IMR-90 (cell line): Measurements from ENCODE around the gene BBS1. TPM values are rescaled to one million over a fixed set of nuclear protein-coding genes. Genes with fewer than 3 reads are reported as not detected.
A peak's percentile ranks its signal among the peaks of the same experiment; 100 is the strongest.

ENCODE experiments used
- ATAC-seq: fragments of 200-7000 bp; cut with Tn5 transposase; 2 replicates; pipeline ENCODE4 v1.9.1; 2020; ENCODE audit warnings: low read depth, mild to moderate bottlenecking, moderate library complexity
- BruUV-seq: library from RNA; stranded (reverse); fragments of 400-500 nt; replicated peaks from 2 replicates; lab custom pipeline; 2021; lab: Mats Ljungman, UMichigan
- CTCF ChIA-PET: fragments of 300-600 bp; formaldehyde crosslinking; extraction: SDS; loops from one replicate; lab custom pipeline; 2021; ENCODE audit warnings: antibody characterized with exemption; lab: Yijun Ruan, JAX
- POLR2A ChIA-PET: fragments of 300-600 bp; sonication (Branson Sonifier 250); formaldehyde crosslinking; loops from one replicate; lab custom pipeline; 2022; ENCODE audit warnings: antibody characterized with exemption; ENCODE audit not compliant: unreplicated experiment; lab: Charles Lee
- DNase-seq: peaks from one replicate; pipeline ENCODE4 v3.0.0; 2013
- H2AFZ ChIP-seq: replicated peaks from 2 replicates; pipeline ENCODE3; 2013; ENCODE audit warnings: low read length, mild to moderate bottlenecking; ENCODE audit not compliant: poor library complexity
- H2AK5ac ChIP-seq: 2 replicates; pipeline ENCODE4 v1.6.1; 2013; ENCODE audit warnings: low read depth, low read length, inconsistent platforms
- H2AK9ac ChIP-seq: replicated peaks from 2 replicates; pipeline ENCODE3; 2013; ENCODE audit warnings: mild to moderate bottlenecking, low read depth, low read length, moderate library complexity; ENCODE audit not compliant: poor library complexity
- H2BK120ac ChIP-seq: 2 replicates; pipeline ENCODE4 v1.6.1; 2013; ENCODE audit warnings: low read depth, low read length, inconsistent platforms
- H2BK15ac ChIP-seq: 3 replicates; pipeline ENCODE4 v1.6.1; 2013; ENCODE audit warnings: low read depth, low read length, inconsistent platforms
- H2BK20ac ChIP-seq: 2 replicates; pipeline ENCODE4 v1.6.1; 2013; ENCODE audit warnings: low read depth, mild to moderate bottlenecking, inconsistent platforms, low read length, moderate library complexity
- H2BK5ac ChIP-seq: 2 replicates; pipeline ENCODE4 v1.6.1; 2013; ENCODE audit warnings: mild to moderate bottlenecking, low read depth, low read length, inconsistent platforms; ENCODE audit not compliant: poor library complexity, severe bottlenecking
- H3K14ac ChIP-seq: replicated peaks from 2 replicates; pipeline ENCODE4 v1.6.1; 2013; ENCODE audit warnings: low read depth, low read length, inconsistent platforms
- H3K18ac ChIP-seq: 2 replicates; pipeline ENCODE4 v1.6.1; 2013; ENCODE audit warnings: low read depth, low read length, control low read depth
- H3K23ac ChIP-seq: 2 replicates; pipeline ENCODE4 v1.6.1; 2013; ENCODE audit warnings: low read depth, low read length, inconsistent platforms
- H3K27ac ChIP-seq: 2 replicates; pipeline ENCODE4 v1.5.1; 2013; ENCODE audit warnings: mild to moderate bottlenecking, control low read depth, low read length; ENCODE audit not compliant: insufficient read depth
- H3K27me3 ChIP-seq: 2 replicates; pipeline ENCODE4 v1.6.1; 2013; ENCODE audit warnings: low read length; ENCODE audit not compliant: control insufficient read depth, insufficient read depth
- H3K36me3 ChIP-seq: 2 replicates; pipeline ENCODE4 v1.6.1; 2013; ENCODE audit warnings: low read length, mixed read lengths; ENCODE audit not compliant: control insufficient read depth, insufficient read depth
- H3K4ac ChIP-seq: 2 replicates; pipeline ENCODE4 v1.6.1; 2013; ENCODE audit warnings: low read depth, low read length, inconsistent platforms
- H3K4me1 ChIP-seq: 2 replicates; pipeline ENCODE4 v1.6.1; 2013; ENCODE audit warnings: low read length, mixed read lengths; ENCODE audit not compliant: control insufficient read depth, insufficient read depth
- H3K4me2 ChIP-seq: 2 replicates; pipeline ENCODE4 v1.6.1; 2013; ENCODE audit warnings: low read depth, mild to moderate bottlenecking, control low read depth, low read length, moderate library complexity
- H3K4me3 ChIP-seq: 2 replicates; pipeline ENCODE4 v1.5.1; 2013; ENCODE audit warnings: low read depth, mild to moderate bottlenecking, control low read depth, low read length, moderate library complexity; ENCODE audit not compliant: insufficient read depth
- H3K56ac ChIP-seq: 2 replicates; pipeline ENCODE4 v1.6.1; 2013; ENCODE audit warnings: low read length, inconsistent platforms; ENCODE audit not compliant: insufficient read depth; ENCODE audit errors: extremely low read depth
- H3K79me1 ChIP-seq, 2 experiments: 2 replicates each; pipeline ENCODE4 v1.6.1; 2013; ENCODE audit warnings: low read length in 2 of 2, inconsistent platforms in 1 of 2, low read depth in 1 of 2
- H3K9ac ChIP-seq: 2 replicates; pipeline ENCODE4 v1.6.1; 2013; ENCODE audit warnings: low read depth, low read length, control low read depth
- H3K9me1 ChIP-seq: 2 replicates; pipeline ENCODE4 v1.6.1; 2013; ENCODE audit warnings: low read length, inconsistent platforms; ENCODE audit not compliant: insufficient read depth
- H3K9me3 ChIP-seq: 2 replicates; pipeline ENCODE4 v1.6.1; 2013; ENCODE audit warnings: low read length; ENCODE audit not compliant: control insufficient read depth, insufficient read depth
- H4K20me1 ChIP-seq: 2 replicates; pipeline ENCODE4 v1.6.1; 2013; ENCODE audit warnings: low read length, inconsistent platforms; ENCODE audit not compliant: insufficient read depth
- H4K5ac ChIP-seq: 2 replicates; pipeline ENCODE4 v1.6.1; 2013; ENCODE audit warnings: mild to moderate bottlenecking, low read depth, low read length, control low read depth
- H4K8ac ChIP-seq, 2 experiments: 2 replicates each; pipeline ENCODE4 v1.6.1; 2013; ENCODE audit warnings: low read depth in 2 of 2, low read length in 2 of 2, control low read depth in 1 of 2, inconsistent platforms in 1 of 2
- H4K91ac ChIP-seq: 2 replicates; pipeline ENCODE4 v1.6.1; 2013; ENCODE audit warnings: low read depth, low read length, inconsistent platforms; ENCODE audit not compliant: insufficient read depth
- BHLHE40 ChIP-seq: fragments of 150-350 bp; IDR thresholded peaks from 2 replicates; pipeline ENCODE4 v1.6.1; 2016; ENCODE audit warnings: mild to moderate bottlenecking, low read depth, low read length
- CHD1 ChIP-seq: IDR thresholded peaks from 2 replicates; pipeline ENCODE4 v1.6.1; 2012; ENCODE audit warnings: low read depth, low read length, improper control_type of control experiment
- FOS ChIP-seq: fragments of 150-350 bp; IDR thresholded peaks from 2 replicates; pipeline ENCODE4 v1.6.1; 2016; ENCODE audit warnings: low read depth, low read length
- MAFK ChIP-seq: IDR thresholded peaks from 2 replicates; pipeline ENCODE4 v1.6.1; 2012; ENCODE audit warnings: low read depth, low read length, improper control_type of control experiment
- MAZ ChIP-seq: IDR thresholded peaks from 2 replicates; pipeline ENCODE4 v1.6.1; 2012; ENCODE audit warnings: low read depth, mild to moderate bottlenecking, low read length, improper control_type of control experiment, moderate library complexity, borderline replicate concordance
- NFE2L2 ChIP-seq: fragments of 150-350 bp; IDR thresholded peaks from 2 replicates; pipeline ENCODE4 v1.6.1; 2016; ENCODE audit warnings: low read depth, mild to moderate bottlenecking, low read length
- POLR2A ChIP-seq: IDR thresholded peaks from 2 replicates; pipeline ENCODE4 v1.6.1; 2012; ENCODE audit warnings: mild to moderate bottlenecking, low read depth, low read length
- RAD21 ChIP-seq: IDR thresholded peaks from 2 replicates; pipeline ENCODE4 v1.6.1; 2012; ENCODE audit warnings: low read length, improper control_type of control experiment
- RCOR1 ChIP-seq: IDR thresholded peaks from 2 replicates; pipeline ENCODE4 v1.6.1; 2012; ENCODE audit warnings: mild to moderate bottlenecking, low read length, improper control_type of control experiment; ENCODE audit not compliant: insufficient replicate concordance
- RFX5 ChIP-seq: IDR thresholded peaks from 2 replicates; pipeline ENCODE4 v1.8.0; 2012; ENCODE audit warnings: low read depth, mild to moderate bottlenecking, low read length, moderate library complexity
- SMC3 ChIP-seq: fragments of 150-350 bp; IDR thresholded peaks from 2 replicates; pipeline ENCODE4 v1.6.1; 2016; ENCODE audit warnings: low read depth, mild to moderate bottlenecking, antibody characterized with exemption, low read length, moderate library complexity
- WGBS, 2 experiments: methylation state at CpG; one replicate each; pipeline versions ENCODE4 v1.1.5 to v1.1.7; 2013; ENCODE audit warnings: missing lambda C conversion rate in 2 of 2; ENCODE audit not compliant: insufficient read length in 1 of 2; ENCODE audit errors: extremely low coverage in 2 of 2; 5-methylcytosine and 5-hydroxymethylcytosine counted together
- dilution Hi-C: fragments of 300-500 bp; cut with HindIII; formaldehyde crosslinking; loops from one replicate; pipeline ENCODE4 v1.14.3; 2018; ENCODE audit warnings: low sequenced_read_pairs; ENCODE audit not compliant: unreplicated experiment
- in situ Hi-C: fragments of 300-500 bp; cut with MboI; formaldehyde crosslinking; loops from 3 replicates; pipeline ENCODE4 v1.14.3; 2019; ENCODE audit warnings: low sequenced_read_pairs, inconsistent platforms, mixed read lengths
- intact Hi-C: fragments of 100-400 bp; cut with micrococcal nuclease; formaldehyde crosslinking; loops from 2 replicates; pipeline ENCODE4 v1.10.0; 2022
- polyA plus RNA-seq, 3 experiments: library from polyadenylated mRNA; depleted of rRNA; stranded (reverse); fragments of >200 nt; gene quantifications; 2 replicates each; pipeline ENCODE4 v1.2.3, GENCODE V29; 2012; ENCODE audit warnings: low replicate concordance in 1 of 3
- total RNA-seq: library from RNA; depleted of rRNA; stranded (reverse); fragments of >200 nt; gene quantifications from 2 replicates; pipeline ENCODE4 v1.2.3, GENCODE V29; 2012
- TF ChIP-seq, protein P1 (sequence below): fragments of 150-350 bp; IDR thresholded peaks from 2 replicates; pipeline ENCODE4 v1.6.1; 2017; ENCODE audit warnings: mild to moderate bottlenecking, antibody characterized with exemption, low read length, low read depth
- TF ChIP-seq, protein P2 (sequence below): fragments of 150-350 bp; IDR thresholded peaks from 2 replicates; pipeline ENCODE4 v1.6.1; 2016; ENCODE audit warnings: low read depth, mild to moderate bottlenecking, low read length, moderate library complexity, borderline replicate concordance
- TF ChIP-seq, protein P3 (sequence below): conservative IDR thresholded peaks from 2 replicates; pipeline ENCODE4 v1.5.1; 2012; ENCODE audit warnings: mild to moderate bottlenecking, low read depth, low read length, improper control_type of control experiment

BBS1 gene
- total and polyA plus RNA-seq, 2 of the 4 experiments (the other 2 are of a cell fraction): 16.5 to 20.6 TPM

DNA sequence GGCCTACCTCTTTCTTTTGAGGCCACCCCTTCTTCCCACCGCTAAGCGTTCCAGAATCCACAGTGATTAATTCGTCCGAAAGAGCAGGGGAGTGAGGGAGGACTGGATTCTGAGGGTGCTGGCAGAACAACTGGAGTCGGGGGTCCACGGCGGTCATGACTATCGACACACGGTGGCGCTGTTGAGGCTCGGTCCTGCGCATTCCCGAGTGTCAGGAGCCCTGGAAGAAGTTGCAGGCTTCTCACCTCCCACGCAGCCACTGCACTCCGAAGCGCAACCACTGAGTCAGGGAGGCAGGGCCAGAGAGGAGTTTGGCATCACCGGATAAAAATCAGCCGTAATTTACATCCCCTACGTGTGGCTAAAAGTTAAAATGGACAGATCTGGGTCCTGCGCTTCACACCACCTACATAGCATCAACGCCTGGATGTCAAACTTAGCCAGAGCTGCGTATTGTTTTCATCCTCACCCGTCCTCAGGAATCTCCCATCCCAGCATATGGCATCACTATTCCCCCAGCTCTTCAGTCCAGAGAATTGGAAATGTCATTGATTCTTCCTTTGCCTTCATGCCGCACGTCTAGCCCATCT lies 68.7 kb downstream of the BBS1 start (continued):
- TF ChIP-seq, protein P1, sequence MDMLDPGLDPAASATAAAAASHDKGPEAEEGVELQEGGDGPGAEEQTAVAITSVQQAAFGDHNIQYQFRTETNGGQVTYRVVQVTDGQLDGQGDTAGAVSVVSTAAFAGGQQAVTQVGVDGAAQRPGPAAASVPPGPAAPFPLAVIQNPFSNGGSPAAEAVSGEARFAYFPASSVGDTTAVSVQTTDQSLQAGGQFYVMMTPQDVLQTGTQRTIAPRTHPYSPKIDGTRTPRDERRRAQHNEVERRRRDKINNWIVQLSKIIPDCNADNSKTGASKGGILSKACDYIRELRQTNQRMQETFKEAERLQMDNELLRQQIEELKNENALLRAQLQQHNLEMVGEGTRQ: no peak

DNA sequence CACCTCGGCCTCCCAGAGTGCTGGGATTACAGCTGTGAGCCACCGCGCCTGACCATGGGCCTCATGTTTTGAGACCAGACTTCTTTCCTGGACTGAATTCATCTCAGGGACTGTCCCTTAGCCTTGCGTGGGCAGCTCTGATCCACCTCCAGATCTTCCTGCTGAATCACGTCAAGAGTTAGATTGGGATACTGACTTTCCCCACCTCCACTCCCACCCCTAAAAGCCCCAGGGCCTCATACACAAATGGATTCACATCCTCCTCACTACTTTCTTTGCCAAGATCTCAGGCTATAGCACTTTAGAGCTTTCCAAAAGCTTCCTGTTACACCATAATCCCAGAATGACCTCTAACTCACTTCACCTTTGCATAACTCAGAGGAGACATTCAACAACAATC lies 70.4 kb downstream of the BBS1 start:
- no peak overlapping the region for H3K27ac ChIP-seq
- no peak overlapping the region for H4K91ac ChIP-seq
- H3K18ac ChIP-seq: no peak overlapping the region
- H3K4me2 ChIP-seq: no peak overlapping the region
- no peak overlapping the region for H2BK15ac ChIP-seq
- H2AFZ ChIP-seq: no peak overlapping the region
- H3K23ac ChIP-seq: no peak overlapping the region
- no peak overlapping the region for H2BK5ac ChIP-seq
- in situ Hi-C loops: no loop called here
- no peak overlapping the region for H2AK9ac ChIP-seq
- H3K9me3 ChIP-seq: 0 out of 2 replicates have a peak, but pooled peaks cover 2% of the 10 kb centered on the region
- no peaks in the 10 kb centered on the region for H4K20me1 ChIP-seq
- no peak overlapping the region for H2BK120ac ChIP-seq
- H3K9ac ChIP-seq: no peak overlapping the region
- H3K4me1 ChIP-seq: peaks cover 6% of the 10 kb centered on the region
- dilution Hi-C loops: no loop called here
- ChIA-PET POLR2A (no interaction called here), CTCF (interaction anchor here (1.8 kb wide), 1 partner anchor 98 kb away, joined by 5 read pairs; no protein-coding TSS in a partner anchor)
- no peak overlapping the region for H3K4me3 ChIP-seq
- no peak overlapping the region for H4K5ac ChIP-seq
- ATAC-seq: no peak
- H3K56ac ChIP-seq: no peak overlapping the region
- H3K27me3 ChIP-seq: no peaks in the 10 kb centered on the region
- H3K9me1 ChIP-seq: no peaks in the 10 kb centered on the region
- intact Hi-C loops: no loop called here
- H3K79me1 ChIP-seq: no peaks in the 10 kb centered on the region
- 91% methylated on average over 5 of the region's 5 CpGs; no CpG with 5 or more reads in 1 of the 2 experiments for whole genome bisulfite sequencing, 2 experiments
- H2BK20ac ChIP-seq: no peak overlapping the region
- H4K8ac ChIP-seq: no peak overlapping the region
- H3K36me3 ChIP-seq: no peaks in the 10 kb centered on the region
- BruUV-seq: no TSS peak
- no peak overlapping the region for H3K14ac ChIP-seq
- peak; percentile 34 for DNase-seq
- no peak overlapping the region for H3K4ac ChIP-seq
- no peak overlapping the region for H2AK5ac ChIP-seq
- TF ChIP-seq NFE2L2: no peak
- TF ChIP-seq MAZ: no peak
- no peak for TF ChIP-seq POLR2A
- no peak for TF ChIP-seq BHLHE40
- TF ChIP-seq, protein P2, sequence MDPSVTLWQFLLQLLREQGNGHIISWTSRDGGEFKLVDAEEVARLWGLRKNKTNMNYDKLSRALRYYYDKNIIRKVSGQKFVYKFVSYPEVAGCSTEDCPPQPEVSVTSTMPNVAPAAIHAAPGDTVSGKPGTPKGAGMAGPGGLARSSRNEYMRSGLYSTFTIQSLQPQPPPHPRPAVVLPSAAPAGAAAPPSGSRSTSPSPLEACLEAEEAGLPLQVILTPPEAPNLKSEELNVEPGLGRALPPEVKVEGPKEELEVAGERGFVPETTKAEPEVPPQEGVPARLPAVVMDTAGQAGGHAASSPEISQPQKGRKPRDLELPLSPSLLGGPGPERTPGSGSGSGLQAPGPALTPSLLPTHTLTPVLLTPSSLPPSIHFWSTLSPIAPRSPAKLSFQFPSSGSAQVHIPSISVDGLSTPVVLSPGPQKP: no peak
- no peak for TF ChIP-seq MAFK
- no peak for TF ChIP-seq SMC3
- no peak for TF ChIP-seq RFX5
- TF ChIP-seq, protein P3, sequence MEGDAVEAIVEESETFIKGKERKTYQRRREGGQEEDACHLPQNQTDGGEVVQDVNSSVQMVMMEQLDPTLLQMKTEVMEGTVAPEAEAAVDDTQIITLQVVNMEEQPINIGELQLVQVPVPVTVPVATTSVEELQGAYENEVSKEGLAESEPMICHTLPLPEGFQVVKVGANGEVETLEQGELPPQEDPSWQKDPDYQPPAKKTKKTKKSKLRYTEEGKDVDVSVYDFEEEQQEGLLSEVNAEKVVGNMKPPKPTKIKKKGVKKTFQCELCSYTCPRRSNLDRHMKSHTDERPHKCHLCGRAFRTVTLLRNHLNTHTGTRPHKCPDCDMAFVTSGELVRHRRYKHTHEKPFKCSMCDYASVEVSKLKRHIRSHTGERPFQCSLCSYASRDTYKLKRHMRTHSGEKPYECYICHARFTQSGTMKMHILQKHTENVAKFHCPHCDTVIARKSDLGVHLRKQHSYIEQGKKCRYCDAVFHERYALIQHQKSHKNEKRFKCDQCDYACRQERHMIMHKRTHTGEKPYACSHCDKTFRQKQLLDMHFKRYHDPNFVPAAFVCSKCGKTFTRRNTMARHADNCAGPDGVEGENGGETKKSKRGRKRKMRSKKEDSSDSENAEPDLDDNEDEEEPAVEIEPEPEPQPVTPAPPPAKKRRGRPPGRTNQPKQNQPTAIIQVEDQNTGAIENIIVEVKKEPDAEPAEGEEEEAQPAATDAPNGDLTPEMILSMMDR: no peak
- no peak for TF ChIP-seq RAD21
- no peak for TF ChIP-seq FOS
- TF ChIP-seq CHD1: no peak
- no peak for TF ChIP-seq RCOR1
